ENCODE measurements around the gene STX18.

The STX18 gene

GRCh38 chr4:4395371-4395770, 146.5 kb downstream of the STX18 start:
- TF ChIP-seq CTCF (IDR thresholded peaks at IDR 0.05; ENCODE audit: borderline replicate concordance, insufficient read depth, low read depth, low read length) = no peak
- H3K4me3 ChIP-seq (ENCODE audit: low read depth, low read length) = no peak overlapping the region

- no peak overlapping the region for H3K4me3 ChIP-seq (ENCODE audit: low read depth, low read length)
- TF ChIP-seq CTCF (IDR thresholded peaks at IDR 0.05; ENCODE audit: borderline replicate concordance, insufficient read depth, low read depth, low read length) = no peak
Measured at GRCh38 chr4:4394644-4395043, 147.2 kb downstream of the STX18 start.

GRCh38 chr4:4392501-4393183, 149.2 kb downstream of the STX18 start:
- H3K4me3 ChIP-seq (ENCODE audit: low read depth, low read length) = no peak overlapping the region
- TF ChIP-seq CTCF (IDR thresholded peaks at IDR 0.05; ENCODE audit: borderline replicate concordance, insufficient read depth, low read depth, low read length) = no peak

GRCh38 chr4:4391866-4392265, 150.0 kb downstream of the STX18 start:
- TF ChIP-seq CTCF (IDR thresholded peaks at IDR 0.05; ENCODE audit: borderline replicate concordance, insufficient read depth, low read depth, low read length) = no peak
- no peak overlapping the region for H3K4me3 ChIP-seq (ENCODE audit: low read depth, low read length)

GRCh38 chr4:4390515-4391240, 151.2 kb downstream of the STX18 start:
- H3K4me3 ChIP-seq (ENCODE audit: low read depth, low read length) = no peak overlapping the region
- TF ChIP-seq CTCF (IDR thresholded peaks at IDR 0.05; ENCODE audit: borderline replicate concordance, insufficient read depth, low read depth, low read length) = no peak

- TF ChIP-seq CTCF (IDR thresholded peaks at IDR 0.05; ENCODE audit: borderline replicate concordance, insufficient read depth, low read depth, low read length) = no peak
- H3K4me3 ChIP-seq (ENCODE audit: low read depth, low read length) = no peak overlapping the region
Measured at GRCh38 chr4:4390046-4390445, 151.8 kb downstream of the STX18 start.

Data from GM12875 (cell line).